ENCODE measurements around the gene PCNT.
A peak's percentile ranks its signal among the peaks of the same experiment; 100 is the strongest.
"Not testable (repeated sequence)": the region's sequence is repeated elsewhere in the genome, so short reads cannot be mapped to it uniquely, and the experiment has no call there.

Gene PCNT

DNA sequence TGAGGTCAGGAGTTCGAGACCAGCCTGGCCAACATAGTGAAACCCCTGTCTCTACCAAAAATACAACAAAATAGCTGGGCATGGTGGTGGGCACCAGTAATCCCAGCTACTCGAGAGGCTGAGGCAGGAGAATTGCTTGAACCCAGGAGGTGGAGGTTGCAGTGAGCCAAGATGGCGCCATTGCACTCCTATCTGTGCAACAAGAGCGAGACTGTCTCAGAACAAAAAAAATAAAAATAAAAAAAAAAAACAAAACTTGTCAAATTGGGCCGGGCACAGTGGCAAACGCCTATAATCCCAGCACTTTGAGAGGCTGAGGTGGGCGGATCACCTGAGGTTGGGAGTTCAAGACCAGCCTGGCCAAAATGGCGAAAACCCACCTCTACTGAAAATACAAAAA lies 13.7 kb upstream of the PCNT start:
- not testable (repeated sequence) for DNase-seq

DNA sequence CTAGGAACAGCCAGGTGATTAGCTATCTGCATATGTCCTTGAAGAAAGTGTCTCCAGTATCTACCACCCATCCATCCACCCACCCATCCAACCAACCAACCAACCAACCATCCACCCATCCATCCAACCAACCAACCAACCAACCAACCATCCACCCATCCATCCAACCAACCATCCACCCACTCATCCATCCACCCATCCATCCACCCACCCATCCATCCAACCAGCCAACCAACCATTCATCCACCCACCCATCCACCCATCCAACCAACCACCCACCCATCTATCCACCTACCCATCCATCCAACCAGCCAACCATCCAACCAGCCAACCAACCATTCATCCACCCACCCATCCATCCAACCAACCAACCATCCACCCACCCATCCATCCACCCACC lies 12.4 kb upstream of the PCNT start:
- DNase-seq: no peak

GRCh38 chr21:46312949-46313348 lies 11.0 kb upstream of the PCNT start:
- DNase-seq: no peak

- no peak for DNase-seq
Measured at GRCh38 chr21:46314441-46315020, 9.4 kb upstream of the PCNT start.

- no peak for DNase-seq
Measured at GRCh38 chr21:46316708-46317324, 7.1 kb upstream of the PCNT start.

GRCh38 chr21:46317710-46318463 lies 6.1 kb upstream of the PCNT start:
- peak; percentile 89 for DNase-seq

DNA sequence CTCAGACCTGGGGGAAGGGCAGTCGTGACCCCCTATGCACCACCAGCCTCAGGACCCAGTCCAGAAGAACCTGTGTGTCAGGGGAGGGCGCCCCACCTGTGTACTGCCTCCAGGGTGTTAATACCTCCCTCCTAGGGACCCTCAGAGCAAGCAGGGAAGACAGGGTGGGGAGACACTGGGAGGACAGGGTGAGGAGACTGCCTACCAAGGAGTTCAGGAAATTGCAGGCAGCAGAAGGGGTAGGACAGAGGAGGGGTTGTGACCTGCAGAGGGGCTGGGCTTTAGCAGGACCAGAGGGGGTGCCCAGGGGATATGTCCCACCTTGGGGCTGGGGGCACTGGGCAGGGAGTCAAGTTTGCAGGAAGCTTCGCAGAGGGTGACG lies 5.5 kb upstream of the PCNT start:
- DNase-seq: no peak

GRCh38 chr21:46319186-46319585 lies 4.8 kb upstream of the PCNT start:
- no peak for DNase-seq

DNA sequence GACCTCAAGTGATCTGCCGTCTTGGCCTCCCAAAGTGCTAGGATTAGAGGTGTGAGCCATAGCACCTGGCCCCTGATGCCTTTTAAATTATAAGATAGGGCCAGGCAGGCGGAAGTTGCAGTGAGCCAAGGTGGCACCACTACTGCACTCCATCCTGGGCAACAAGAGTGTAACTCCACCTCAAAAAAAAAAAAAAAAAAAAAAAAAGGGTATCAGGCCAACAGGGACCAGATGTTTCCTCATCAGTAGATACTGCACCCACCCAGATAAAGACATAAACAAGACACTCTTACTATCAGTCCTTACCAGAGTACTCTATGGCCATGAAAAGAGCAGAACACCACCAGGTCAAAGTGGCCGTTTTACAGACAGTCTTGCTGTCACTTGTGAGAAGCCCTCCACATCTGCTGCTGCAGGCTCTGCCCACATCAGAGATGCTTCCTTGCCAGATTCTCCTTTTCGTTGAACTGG lies 3.6 kb upstream of the PCNT start:
- DNase-seq: peak; percentile 6

- DNase-seq: peak; percentile 28
Measured at GRCh38 chr21:46322351-46323226, 1.4 kb upstream of the PCNT start.

DNA sequence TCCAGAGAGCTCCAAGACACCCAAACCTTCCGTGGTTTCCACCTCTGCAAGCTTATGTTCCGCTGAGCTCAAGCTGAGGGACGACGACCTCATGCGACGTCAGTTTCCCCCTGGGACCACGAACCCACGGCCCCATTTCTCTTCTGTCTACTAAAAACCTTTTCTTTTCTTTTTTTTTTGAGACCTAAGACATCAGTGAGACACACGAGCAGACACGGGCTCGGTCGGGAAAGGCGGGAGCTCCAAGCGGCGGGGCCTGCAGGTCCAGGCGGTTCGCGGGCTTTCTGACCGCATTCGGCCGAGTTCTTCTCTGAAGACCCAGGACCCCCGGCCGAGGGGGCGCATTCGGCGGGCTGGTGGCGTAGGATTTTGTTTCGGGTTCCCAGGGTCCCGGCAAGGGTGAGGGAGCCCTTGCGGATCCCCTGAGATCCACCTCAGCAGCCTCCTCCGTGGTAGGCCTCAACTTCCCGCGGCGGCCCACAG lies 688 bp upstream of the PCNT start:
- DNase-seq: peak; percentile 38

DNA sequence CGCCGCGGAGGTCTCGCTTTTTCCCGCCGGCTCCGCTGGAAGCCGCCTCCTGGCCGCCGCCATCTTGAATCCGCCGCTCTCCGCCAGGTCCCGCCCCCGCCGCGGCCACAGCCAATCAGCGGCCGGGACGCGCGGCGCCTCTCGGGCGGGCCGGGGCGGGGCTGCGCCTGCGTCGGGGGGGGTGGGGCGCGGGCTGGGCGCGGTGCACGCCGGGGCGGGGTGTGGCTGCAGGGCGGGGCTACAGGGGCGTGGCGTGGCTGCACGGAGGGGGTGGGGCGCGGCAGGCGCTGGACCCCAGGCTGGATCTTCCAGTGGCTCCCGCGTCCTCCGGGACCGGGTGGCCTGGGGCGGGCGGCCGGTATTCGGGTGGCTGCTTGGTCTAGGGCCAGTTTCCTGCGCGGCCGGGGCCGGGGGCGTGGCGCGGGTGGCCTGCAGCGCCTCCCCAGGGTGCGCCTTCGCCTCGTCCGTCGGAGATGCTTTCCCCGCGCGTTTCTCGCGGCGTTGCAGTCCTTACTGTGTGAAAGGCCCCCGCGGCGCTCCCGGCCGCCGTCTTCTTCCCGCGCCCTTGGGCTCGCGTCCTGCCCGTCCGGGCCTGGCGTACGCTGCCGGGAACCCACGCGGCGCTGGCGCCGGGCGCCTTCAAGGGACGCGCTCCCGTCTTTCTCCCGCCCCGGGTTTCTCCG lies 575 bp downstream of the PCNT start:
- peak; percentile 87 for DNase-seq

DNA sequence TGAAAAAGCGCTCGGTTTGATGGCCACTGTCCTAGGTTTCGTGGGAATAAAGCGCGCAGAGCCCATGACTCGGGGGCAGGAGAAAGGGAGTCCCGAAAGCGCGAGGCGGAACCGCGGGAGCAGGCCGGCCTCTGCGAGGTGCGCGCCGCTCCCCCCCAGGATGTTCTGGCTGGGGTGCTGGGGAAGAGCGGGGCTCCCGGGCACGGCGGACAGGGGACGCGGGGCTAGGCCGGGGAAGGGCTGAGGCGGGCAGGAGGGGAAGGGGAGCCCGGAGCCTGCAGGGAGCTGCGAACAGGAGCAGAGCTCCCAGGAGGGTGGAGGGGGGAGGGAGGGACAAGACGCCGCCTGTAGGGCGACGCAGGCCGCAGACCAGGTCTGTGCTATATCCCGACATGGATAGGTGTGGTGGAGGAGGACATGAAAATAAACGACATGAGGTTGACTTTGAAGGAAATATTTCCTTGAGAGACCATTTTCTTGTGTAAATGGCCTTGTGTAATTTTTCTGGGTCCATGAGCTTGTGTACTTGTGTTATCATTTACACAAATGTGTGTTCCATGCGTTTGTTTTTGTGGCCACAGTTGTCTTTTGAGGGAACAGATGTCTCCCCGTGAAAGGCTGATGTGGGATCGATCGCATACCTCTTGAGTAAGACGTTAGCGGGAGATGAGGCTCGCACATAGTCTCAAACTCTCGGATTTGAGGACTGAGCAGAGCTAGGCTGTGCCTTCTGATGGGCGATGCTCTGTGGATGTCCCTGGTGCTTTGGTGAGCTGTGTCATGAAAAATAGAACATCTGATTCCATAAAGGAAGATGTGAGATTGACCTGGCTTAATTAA lies 1.3 kb downstream of the PCNT start:
- peak; percentile 64 for DNase-seq

DNA sequence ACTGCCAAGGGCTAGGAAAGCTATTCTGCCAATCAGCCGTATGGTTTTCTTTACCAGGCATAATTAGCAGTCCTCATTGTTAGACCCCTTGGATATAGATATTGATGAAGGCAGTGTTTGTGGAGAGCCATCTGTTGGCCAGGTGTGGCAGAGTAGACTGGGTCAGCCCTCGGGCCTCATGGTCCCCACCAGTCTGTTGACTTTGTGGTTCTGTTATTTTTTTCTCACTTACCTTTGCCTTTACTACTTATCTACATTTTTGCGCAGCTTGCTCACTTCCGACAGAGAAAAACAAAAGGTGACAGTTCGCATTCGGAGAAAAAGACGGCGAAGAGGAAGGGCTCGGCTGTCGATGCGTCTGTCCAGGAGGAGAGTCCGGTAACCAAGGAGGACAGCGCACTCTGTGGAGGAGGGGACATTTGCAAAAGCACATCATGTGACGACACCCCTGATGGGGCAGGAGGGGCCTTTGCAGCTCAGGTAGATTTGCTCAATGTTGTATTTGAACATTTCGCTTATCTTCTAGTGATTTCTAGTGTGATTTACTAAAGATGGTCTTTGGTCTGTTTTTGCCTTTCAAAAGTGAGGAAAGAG lies 2.3 kb downstream of the PCNT start:
- DNase-seq: peak; percentile 54

DNA sequence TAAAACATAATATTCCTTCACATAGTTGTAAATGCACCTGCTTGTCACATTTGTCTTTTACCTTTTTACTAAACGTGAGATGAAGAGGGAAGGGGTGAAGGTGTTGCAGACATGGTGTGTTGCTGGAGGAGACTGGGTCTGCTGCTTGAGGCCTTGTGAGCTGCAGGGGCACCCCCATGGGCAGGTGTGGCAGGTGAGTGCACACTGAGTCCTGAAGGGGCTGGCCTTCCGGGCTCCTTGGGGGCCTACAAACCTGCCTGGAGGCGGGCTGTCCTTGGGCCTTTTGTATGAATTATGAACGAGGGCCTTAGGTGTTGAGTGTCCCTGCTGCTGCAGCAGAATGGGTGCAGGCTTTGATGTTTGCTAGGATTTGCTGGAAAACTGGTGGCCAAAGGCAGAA lies 3.8 kb downstream of the PCNT start:
- no peak for DNase-seq

DNA sequence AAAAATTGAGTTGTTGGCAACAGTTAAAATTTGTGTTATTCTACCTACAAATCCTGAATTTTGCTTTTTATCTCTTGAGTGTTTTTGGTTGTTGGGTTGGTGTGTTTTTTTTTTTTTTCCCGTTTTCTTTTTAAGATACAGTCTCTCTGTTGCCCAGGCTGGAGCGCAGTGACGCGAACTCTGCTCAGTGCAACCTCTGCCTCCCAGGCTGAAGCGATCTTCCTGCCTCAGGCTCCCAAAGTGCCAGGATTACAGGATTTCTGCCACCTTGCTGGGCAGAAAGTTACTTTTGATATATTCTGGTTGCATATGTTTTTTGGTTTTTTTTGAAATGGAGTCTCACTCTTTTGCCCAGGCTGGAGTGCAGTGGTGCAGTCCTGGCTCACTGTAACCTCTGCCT lies 4.2 kb downstream of the PCNT start:
- DNase-seq: no peak

- no peak for DNase-seq
Measured at GRCh38 chr21:46329796-46330195, 5.8 kb downstream of the PCNT start.

GRCh38 chr21:46334351-46335140 lies 10.6 kb downstream of the PCNT start:
- no peak for DNase-seq

DNA sequence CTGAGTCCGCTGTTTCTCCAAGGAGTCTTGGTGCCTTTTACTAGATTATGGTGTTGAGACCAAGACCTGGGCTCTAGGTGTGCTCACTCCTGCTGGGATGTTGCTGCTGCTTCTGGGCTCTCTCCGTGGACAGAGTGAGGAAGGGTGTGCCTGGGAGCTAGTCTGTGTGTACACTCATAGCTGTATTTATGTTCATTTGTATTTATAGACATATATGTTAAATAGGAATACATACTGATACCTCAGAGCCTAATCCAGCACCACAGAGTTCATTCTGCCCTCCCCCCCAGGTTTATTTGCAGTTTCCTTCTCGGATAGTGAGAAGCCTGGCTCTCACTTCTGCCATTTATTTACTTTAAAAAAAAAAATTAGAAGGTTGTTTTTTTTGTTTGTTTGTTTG lies 12.6 kb downstream of the PCNT start:
- DNase-seq: no peak

- DNase-seq: no peak
Measured at GRCh38 chr21:46340998-46341397, 17.0 kb downstream of the PCNT start.

All from NCI-H69 (cell line).